GM21528 (cell line): ENCODE measurements around the gene GSTM5.
"Not testable (repeated sequence)": the region's sequence is repeated elsewhere in the genome, so short reads cannot be mapped to it uniquely, and the experiment has no call there.

Source experiments
- ATAC-seq: cut with Tn5 transposase; IDR thresholded peaks from one replicate; pipeline ENCODE4 v1.9.1; 2021; ENCODE audit warnings: mild to moderate bottlenecking, moderate library complexity; ENCODE audit not compliant: unreplicated experiment, low FRiP score

GSTM5 gene

DNA sequence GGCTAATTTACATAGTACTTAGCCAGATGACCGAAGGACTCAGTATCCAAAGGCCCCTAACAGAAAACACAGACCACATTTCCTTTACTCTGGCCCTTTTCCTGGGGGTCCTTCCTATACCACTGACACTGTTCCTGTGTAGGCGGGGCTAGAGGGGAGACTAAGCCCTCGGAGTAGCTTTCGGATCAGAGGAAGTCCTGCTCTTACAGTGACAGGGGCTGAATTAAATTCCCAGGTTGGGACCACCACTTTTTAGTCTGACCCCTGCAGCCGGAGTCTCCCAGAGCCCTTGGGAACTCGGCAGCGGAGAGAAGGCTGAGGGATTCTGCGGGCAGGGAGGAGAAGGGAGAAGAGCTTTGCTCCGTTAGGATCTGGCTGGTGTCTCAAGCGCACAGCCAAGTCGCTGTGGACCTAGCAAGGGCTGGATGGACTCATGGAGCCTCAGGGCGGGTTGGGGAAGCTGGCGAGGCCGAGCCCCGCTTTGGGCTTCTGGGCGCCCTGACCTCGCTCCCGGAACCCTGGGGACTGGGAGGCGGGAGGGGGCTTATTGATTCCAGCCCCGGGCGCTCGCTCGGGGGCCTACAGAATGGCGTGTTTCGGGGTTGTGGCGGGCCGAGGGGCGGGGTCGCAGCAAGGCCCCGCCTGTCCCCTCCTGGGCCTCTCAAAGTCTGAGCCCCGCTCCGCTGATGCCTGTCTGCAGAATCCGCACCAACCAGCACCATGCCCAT, at the start of gene GSTM5:
GSTM5 (plus strand) TSS at position 659 of the 728 bp plus-strand sequence; CDS start at position 721, 62 bp downstream.
- not testable (repeated sequence) for ATAC-seq

DNA sequence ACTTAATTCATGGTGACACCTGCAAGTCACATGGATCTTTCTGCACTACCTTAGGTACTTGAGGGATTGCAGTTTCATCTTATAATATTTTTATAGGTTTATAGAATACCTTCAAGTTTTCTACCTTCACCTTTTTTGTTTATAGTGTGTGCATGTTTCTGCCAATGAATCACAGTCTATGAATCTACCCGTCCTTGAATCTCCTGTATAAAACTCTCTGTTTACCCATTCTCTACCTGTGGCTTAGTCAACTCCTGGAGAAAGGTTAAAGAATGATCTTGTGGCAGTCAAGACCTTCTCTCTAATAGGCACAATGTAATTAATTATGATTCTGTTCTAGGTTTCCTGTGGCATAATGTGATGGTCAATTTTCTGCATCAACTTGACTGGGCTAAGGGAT, 47.4 kb upstream of the GSTM5 start:
- ATAC-seq, result no peak

DNA sequence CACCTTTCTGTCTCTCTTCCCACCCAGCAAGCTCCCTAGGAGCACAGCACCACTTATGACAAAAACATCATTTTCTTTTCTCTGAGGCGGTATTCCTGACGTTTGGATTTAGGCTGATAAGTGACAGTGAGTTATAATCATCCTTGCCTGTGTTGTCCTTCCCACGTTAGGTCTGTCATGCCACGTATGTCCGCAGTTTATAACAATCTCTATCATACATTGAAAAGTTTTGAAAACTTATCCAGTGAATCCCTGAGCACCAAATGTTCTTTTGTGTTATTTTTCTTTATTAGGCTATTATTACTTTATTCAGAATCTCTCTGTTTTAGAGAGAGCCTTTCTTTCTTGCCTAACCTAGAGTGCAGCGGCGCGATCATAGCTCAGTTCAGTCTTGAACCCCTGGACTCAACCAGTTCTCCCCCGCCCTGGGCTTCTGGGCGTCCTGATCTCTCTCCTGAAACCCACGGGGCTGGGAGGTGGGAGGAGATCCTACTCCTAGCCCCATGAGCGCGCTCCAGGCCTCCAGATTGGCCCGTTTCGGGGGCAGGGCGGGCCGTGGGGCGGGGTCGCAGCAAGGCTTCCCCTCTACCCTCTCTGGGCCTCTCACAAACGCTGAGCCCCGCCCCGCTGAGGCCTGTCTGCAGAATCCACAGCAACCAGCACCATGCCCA, 44.5 kb upstream of the GSTM5 start, which contains the start of gene GSTM2:
GSTM2 (plus strand) TSS at position 606 of the 671 bp plus-strand sequence; CDS start at position 665, 59 bp downstream.
- peak; percentile 88 for ATAC-seq

DNA sequence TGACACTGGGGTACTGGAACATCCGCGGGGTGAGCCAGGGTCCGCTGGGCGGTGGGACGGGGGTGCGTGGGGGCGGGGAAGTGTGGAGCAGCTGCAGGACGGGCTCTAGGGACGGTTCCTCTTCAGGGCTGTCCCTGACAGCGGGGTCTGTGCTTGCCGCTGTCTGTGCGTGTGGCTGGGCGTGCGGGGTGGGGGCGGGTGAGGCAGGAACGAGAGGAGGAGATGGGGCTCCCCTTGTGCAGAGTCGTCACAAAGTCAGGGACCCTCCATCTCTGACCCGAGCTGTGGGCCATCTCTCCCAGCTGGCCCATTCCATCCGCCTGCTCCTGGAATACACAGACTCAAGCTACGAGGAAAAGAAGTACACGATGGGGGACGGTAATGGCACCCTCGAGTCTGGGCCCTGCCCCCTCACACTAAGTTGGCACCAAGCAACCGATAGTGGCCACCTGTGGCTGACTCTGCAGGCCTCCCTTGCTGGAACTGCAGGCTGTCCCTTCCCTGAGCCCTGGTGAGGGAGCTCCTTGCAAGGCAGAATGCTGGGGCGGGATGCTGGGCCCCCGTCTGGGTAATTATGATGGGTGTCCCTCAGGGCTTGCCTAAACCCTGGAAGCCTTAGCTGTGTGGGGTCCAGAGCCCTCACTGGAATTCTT, 43.8 kb upstream of the GSTM5 start:
- peak; percentile 12 for ATAC-seq

DNA sequence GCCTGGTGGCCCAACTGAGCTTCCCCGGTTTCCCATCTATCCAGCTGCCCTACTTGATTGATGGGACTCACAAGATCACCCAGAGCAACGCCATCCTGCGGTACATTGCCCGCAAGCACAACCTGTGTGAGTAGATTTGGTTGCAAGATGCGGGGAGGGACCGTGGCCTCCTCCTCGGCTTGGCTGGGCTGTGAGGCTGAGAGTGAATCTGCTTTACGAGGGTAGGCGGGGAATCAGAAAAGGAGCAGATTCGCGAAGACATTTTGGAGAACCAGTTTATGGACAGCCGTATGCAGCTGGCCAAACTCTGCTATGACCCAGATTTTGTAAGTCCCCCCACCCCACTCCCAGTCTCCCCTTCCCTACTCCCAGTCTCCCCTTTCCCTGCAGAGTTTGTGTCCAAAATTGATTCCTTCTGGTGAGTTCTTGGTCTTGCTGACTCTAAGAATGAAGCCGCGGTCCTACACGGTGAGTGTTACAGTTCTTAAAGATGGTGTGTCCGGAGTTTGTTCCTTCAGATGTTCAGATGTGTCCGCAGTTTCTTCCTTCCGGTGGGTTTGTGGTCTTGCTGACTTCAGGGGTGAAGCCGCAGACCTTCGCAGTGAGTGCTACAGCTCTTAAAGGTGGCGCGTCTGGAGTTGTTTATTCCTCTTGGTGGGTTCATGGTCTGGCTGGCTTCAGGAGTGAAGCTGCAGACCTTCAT, 42.7 kb upstream of the GSTM5 start:
- ATAC-seq, result no peak

DNA sequence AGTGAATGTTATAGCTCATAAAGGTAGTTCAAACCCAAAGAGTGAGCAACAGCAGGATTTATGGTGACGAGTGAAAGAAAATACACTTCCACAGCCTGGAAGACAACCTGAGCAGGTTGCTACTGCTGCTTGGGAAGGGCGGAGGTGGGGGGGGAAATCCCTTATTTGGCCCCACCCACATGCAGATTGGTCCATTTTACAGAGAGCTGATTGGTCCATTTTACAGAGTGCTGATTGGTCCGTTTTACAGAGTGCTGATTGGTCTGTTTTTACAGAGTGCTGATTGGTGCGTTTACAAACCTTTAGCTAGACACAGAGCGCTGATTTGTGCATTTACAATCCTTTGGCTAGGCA, 42.1 kb upstream of the GSTM5 start:
- ATAC-seq, result not testable (repeated sequence)

DNA sequence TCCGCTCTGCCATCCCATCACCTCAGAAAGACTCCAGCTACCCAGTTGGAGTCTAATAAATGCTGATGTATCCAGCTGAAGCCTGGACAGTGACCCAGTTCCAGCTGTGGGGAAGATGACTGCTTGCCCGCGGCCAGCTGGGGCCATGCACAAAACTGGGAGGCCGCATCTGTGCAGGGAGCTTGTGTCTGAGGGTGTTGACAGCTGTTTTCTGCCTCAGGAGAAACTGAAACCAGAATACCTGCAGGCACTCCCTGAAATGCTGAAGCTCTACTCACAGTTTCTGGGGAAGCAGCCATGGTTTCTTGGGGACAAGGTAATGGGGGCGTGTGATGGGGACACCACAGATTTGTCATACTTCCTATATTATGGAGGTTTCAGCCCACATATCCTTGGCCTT, 41.0 kb upstream of the GSTM5 start:
- ATAC-seq, result no peak

DNA sequence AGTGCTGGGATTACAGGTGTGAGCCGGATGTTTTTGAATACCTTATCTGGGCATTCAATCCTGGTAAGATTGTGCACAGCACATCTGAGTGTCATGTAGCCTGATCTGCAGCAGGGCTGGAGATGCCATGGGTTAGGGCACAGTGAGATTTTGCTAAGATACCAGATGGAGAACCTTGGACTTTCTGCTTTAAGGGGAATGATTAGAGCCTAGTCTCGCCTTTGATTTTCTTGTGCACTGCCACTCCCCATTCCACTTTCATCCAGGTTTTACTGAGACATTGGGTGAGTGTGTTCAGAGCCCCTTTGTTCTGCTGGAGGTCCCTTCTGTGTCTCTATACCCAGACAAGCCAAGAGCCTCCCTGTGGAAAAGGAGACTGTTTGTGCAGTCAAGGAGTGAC, 38.2 kb upstream of the GSTM5 start:
- not testable (repeated sequence) for ATAC-seq

DNA sequence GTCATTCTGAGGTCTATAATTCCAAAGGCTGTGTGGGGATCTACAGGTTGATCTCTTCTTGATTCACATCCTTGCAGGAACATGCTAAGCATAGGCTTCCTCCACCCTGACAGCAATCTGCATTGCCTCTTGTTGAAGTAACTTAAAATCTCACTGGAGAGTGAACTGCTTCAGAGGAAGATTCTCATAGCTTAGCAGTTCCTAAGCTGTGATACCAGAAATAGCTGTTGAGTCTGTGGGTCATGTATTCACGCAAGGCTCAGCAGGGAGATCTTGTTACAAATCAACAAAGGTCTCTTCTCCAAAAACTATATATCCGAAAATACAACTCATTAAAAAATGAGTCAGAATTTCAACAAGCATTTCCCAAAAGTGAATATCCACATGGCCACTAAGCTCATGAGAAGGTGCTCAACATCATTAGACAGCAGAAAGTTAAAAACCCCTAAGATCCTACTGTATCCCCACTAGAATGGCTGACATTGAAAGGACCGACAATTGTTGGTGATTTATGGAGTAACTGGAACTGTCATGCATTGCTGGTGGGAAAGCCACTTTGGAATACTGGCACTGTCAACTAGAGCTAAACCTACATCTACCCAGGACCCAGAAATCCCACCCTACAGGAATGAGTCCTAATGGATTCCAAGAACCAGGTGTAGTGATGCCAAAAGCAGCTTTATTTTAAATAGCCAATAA, 35.2 kb upstream of the GSTM5 start:
- not testable (repeated sequence) for ATAC-seq

DNA sequence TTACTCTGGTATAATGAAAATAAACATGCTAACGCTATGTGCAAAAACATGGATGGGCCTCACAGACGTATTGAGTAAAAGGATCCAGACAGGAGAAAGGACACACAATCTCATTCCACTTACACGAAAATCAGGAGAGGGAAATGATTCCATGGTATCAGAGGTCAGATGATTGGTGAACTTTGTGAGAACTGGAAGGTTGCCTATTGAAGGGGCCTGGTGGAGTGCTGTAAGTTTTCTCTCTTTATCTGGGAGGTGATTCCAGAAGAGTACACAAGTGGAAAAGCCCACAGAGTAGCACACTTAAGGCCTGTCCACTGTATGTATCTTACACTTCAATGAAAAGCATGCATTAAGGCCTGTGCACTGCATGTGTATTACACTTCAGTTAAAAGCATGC, 34.6 kb upstream of the GSTM5 start:
- ATAC-seq, result no peak

DNA sequence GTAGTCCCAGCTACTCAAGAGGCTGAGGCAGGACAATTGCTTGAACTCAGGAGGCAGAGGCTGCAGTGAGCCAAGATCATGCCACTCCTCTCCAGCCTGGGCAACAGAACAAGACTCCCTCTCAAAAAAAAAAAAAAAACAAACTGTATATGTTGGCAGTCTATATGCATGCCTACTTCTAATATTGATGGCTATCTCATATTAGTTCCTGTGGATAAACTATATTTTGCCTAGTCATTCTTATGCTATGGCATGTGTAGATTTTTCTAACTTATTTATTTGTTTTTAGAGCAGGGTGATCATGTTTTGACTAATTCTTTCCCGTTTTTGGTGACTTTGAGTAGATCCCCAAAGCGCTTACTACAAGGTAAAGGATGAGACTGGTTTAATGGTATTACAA, 33.4 kb upstream of the GSTM5 start:
- not testable (repeated sequence) for ATAC-seq

DNA sequence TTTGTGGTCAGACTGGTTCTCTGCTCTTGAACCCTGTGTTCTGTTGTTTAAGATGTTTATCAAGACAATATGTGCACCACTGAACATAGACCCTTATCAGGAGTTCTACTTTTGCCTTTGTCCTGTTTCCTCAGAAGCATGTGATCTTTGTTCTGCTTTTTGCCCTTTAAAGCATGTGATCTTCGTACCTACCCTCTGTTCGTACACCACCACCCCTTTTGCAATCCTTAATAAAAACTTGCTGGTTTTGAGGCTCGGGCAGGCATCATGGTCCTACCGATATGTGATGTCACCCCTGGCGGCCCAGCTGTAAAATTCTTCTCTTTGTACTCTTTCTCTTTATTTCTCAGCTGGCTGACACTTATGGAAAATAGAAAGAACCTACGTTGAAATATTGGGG, 27.3 kb upstream of the GSTM5 start:
- not testable (repeated sequence) for ATAC-seq

DNA sequence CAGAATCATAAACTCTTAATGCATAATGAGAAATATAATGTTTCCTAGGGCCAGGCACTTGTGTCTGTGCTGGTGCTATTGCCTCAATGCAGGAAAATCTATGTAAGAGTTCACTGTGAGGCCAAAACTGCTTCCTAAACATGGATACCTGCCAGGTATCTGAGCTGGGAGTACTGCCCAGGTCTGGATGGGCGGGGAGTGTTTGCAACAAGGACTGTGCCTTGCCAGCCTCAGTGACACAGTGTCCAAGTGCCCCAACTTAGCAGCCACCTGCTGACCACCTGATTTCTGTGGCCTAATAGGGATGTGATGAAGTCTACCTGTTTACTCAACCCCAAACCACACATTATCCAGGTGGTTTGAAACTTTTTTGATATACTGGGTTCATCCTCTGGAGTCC, 26.7 kb upstream of the GSTM5 start:
- not testable (repeated sequence) for ATAC-seq

DNA sequence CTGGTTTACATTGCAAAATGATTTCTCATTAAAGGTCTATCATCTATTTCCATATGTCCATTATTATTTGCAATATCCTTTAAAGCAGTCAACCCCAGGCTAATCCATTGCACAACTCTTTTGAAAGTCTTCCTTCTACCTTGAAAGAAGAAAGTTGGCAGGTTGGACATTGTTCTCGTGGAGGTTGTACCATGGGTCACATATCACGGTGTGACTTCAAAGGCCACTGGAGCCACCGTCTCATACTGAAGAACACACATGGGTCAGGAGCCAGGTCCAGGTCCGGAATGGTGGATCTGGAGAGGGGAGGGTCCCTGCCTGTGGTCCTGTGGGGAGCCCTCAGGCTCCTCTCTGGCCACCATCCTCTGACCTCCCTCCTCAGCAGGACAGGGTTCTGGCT, 26.2 kb upstream of the GSTM5 start:
- ATAC-seq, result not testable (repeated sequence)

DNA sequence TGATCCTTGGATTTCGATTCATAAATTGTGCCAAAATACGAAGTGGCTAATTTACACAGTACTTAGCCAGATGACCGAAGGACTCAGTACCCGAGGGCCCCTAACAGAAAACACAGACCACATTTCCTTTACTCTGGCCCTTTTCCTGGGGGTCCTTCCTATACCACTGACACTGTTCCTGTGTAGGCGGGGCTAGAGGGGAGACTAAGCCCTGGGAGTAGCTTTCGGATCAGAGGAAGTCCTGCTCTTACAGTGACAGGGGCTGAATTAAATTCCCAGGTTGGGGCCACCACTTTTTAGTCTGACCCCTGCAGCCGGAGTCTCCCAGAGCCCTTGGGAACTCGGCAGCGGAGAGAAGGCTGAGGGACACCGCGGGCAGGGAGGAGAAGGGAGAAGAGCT, 24.9 kb upstream of the GSTM5 start:
- ATAC-seq, result not testable (repeated sequence)

DNA sequence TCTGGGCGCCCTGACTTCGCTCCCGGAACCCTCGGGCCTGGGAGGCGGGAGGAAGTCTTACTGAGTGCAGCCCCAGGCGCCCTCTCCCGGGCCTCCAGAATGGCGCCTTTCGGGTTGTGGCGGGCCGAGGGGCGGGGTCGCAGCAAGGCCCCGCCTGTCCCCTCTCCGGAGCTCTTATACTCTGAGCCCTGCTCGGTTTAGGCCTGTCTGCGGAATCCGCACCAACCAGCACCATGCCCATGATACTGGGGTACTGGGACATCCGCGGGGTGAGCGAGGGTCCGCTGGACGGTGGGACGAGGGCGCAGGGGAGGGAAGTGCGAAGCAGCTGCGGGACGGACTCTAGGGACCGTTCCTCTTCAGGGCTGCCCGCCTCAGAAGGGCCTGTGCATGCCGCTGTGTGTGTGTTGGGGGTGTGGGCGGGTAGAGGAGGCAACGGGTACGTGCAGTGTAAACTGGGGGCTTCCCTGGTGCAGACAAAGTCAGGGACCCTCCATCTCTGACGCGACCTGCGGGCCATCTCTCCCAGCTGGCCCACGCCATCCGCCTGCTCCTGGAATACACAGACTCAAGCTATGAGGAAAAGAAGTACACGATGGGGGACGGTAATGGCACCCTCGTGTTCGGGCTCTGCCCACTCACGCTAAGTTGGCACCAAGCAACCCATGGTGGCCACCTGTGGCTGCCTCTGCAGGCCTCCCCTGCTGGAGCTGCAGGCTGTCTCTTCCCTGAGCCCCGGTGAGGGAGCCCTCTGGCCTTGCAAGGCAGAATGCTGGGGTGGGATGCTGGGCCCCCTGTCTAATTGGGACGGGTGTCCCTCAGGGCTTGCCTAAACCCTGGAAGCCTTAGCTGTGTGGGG, 24.2 kb upstream of the GSTM5 start, which contains the start of gene GSTM1:
GSTM1 (plus strand) TSS at position 177 of the 859 bp plus-strand sequence; CDS start at position 234, 57 bp downstream.
- ATAC-seq, result peak; percentile 98

DNA sequence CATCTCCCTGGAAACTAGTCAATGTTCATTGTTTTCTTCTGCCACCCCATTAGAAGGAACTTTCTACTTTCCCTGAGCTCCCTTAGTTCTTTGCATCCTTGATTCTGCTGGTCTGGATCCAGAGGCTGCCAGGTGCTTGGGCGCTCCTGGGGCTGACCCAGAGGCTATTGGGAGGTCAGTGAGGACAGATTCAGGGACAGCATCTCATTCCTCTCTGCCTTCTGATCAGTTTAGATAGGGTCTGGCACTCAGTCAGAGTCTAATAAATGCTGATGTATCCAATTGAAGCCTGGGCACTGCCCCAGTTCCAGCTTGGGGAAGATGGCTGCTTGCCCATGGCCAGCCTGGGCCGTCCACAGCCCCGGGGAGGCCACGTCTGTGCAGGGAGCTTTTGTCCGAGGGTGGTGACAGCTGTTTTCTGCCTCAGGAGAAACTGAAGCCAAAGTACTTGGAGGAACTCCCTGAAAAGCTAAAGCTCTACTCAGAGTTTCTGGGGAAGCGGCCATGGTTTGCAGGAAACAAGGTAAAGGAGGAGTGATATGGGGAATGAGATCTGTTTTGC, 22.1 kb upstream of the GSTM5 start:
- no peak for ATAC-seq

DNA sequence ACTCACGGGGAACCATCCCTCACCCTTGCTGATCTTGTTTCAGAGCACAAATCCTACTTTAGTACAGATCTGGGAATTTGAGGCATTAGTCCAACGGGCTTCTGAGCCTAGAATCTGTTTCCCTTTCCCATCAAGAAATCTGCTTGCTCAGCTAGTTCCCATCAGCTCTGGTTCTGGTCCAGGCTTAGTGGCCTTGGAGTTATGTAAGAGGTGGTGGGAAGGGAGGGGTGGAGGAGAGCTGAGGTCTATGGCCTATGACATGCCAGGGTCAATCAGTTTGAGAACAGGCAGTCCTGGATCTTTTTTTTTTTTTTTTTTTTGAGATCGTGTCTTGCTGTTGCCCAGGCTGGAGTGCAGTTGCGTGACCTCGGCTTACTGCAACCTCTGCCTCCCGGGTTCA, 20.3 kb upstream of the GSTM5 start:
- no peak for ATAC-seq

DNA sequence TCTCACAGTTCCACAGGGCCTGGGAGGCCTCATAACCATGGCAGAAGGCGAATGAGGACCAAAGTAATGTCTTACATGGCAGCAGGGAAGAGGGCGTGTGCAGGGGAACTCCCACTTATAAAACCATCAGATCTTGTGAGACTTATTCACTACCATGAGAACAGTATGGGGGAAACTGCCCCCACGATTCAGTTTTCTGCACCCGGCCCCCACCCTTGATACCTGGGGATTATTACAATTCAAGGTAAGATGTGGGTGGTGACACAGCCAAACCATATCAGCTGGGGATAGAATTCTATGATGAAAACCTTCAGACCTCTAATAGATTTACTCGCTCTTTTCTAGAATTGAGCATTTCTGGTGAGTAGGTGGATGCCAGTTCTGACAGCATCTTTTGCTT, 17.7 kb upstream of the GSTM5 start:
- not testable (repeated sequence) for ATAC-seq
